HG03139 (cell line): Measurements from ENCODE around the gene CHSY3.

ENCODE experiments used
- ATAC-seq: cut with Tn5 transposase; IDR thresholded peaks from one replicate; pipeline ENCODE4 v1.9.1; 2021; ENCODE audit not compliant: unreplicated experiment

Gene CHSY3

GRCh38 chr5:130021876-130022275 is 117.6 kb downstream of the CHSY3 start:
- ATAC-seq = no peak

GRCh38 chr5:130023604-130024003 is 119.3 kb downstream of the CHSY3 start:
- ATAC-seq = no peak

GRCh38 chr5:130024006-130024405 is 119.7 kb downstream of the CHSY3 start:
- ATAC-seq = no peak

- ATAC-seq = no peak
Measured at GRCh38 chr5:130025511-130025910, 121.2 kb downstream of the CHSY3 start.

GRCh38 chr5:130032807-130033206 is 128.5 kb downstream of the CHSY3 start:
- no peak for ATAC-seq

- no peak for ATAC-seq
Measured at GRCh38 chr5:130034566-130035210, 130.4 kb downstream of the CHSY3 start.

GRCh38 chr5:130035388-130035787 is 131.1 kb downstream of the CHSY3 start:
- ATAC-seq = no peak

GRCh38 chr5:130037905-130038304 is 133.6 kb downstream of the CHSY3 start:
- no peak for ATAC-seq

GRCh38 chr5:130043834-130044233 is 139.6 kb downstream of the CHSY3 start:
- ATAC-seq = no peak

- ATAC-seq = no peak
Measured at GRCh38 chr5:130045334-130045733, 141.1 kb downstream of the CHSY3 start.

- ATAC-seq = no peak
Measured at GRCh38 chr5:130050585-130050984, 146.3 kb downstream of the CHSY3 start.

GRCh38 chr5:130052752-130053151 is 148.5 kb downstream of the CHSY3 start:
- no peak for ATAC-seq

GRCh38 chr5:130055572-130055971 is 151.3 kb downstream of the CHSY3 start:
- ATAC-seq = no peak

- ATAC-seq = no peak
Measured at GRCh38 chr5:130061746-130062145, 157.5 kb downstream of the CHSY3 start.

GRCh38 chr5:130063603-130064002 is 159.3 kb downstream of the CHSY3 start:
- ATAC-seq = no peak

- no peak for ATAC-seq
Measured at GRCh38 chr5:130064484-130064883, 160.2 kb downstream of the CHSY3 start.

- ATAC-seq = no peak
Measured at GRCh38 chr5:130065617-130066016, 161.4 kb downstream of the CHSY3 start.

GRCh38 chr5:130066644-130067043 is 162.4 kb downstream of the CHSY3 start:
- ATAC-seq = no peak

- ATAC-seq = no peak
Measured at GRCh38 chr5:130067364-130067763, 163.1 kb downstream of the CHSY3 start.

GRCh38 chr5:130068101-130068500 is 163.8 kb downstream of the CHSY3 start:
- ATAC-seq = no peak

GRCh38 chr5:130068988-130069387 is 164.7 kb downstream of the CHSY3 start:
- ATAC-seq = no peak

- no peak for ATAC-seq
Measured at GRCh38 chr5:130074820-130075219, 170.6 kb downstream of the CHSY3 start.

- no peak for ATAC-seq
Measured at GRCh38 chr5:130077007-130077406, 172.7 kb downstream of the CHSY3 start.
